Caco-2 (cell line): Measurements from ENCODE around the gene UCK1. TPM values are rescaled to one million over a fixed set of nuclear protein-coding genes. Genes with fewer than 3 reads are reported as not detected.
"Not testable (repeated sequence)": the region's sequence is repeated elsewhere in the genome, so short reads cannot be mapped to it uniquely, and the experiment has no call there.

Source experiments
- BruUV-seq: library from RNA; stranded (reverse); fragments of 400-500 nt; replicated peaks from 2 replicates; lab custom pipeline; 2021; lab: Mats Ljungman, UMichigan
- CTCF ChIA-PET: fragments of 300-600 bp; sonication (Branson Sonifier 250); formaldehyde crosslinking; loops from one replicate; lab custom pipeline; 2022; ENCODE audit warnings: antibody characterized with exemption; lab: Charles Lee
- POLR2A ChIA-PET: fragments of 300-600 bp; sonication (Branson Sonifier 250); formaldehyde crosslinking; loops from one replicate; lab custom pipeline; 2022; ENCODE audit warnings: antibody characterized with exemption; lab: Charles Lee
- DNase-seq, 2 experiments: peaks; one replicate each; pipeline versions ENCODE4 v3.0.0 to v3.0.0-alpha.2; 2020 to 2022
- H3K27me3 ChIP-seq: replicated peaks from 2 replicates; pipeline ENCODE4 v1.6.0; 2011; ENCODE audit warnings: low read length; ENCODE audit not compliant: control insufficient read depth, insufficient read depth
- H3K36me3 ChIP-seq: 2 replicates; pipeline ENCODE4 v1.5.1; 2011; ENCODE audit warnings: low read length; ENCODE audit not compliant: control insufficient read depth, insufficient read depth
- H3K4me1 ChIP-seq: fragments of 250-450 bp; sonication (Bioruptor Pico); 2 replicates; pipeline ENCODE4 v1.5.1; 2020; ENCODE audit warnings: mild to moderate bottlenecking
- H3K4me3 ChIP-seq: 2 replicates; pipeline ENCODE4 v1.5.1; 2011; ENCODE audit warnings: low read depth, mild to moderate bottlenecking, control low read depth, low read length
- H3K9me3 ChIP-seq: fragments of 250-450 bp; sonication (Bioruptor Pico); 2 replicates; pipeline ENCODE4 v1.5.1; 2020; ENCODE audit warnings: mild to moderate bottlenecking, moderate library complexity
- H3K27ac Mint-ChIP-seq: one replicate; pipeline ENCODE4 v1.8.0; 2022; ENCODE audit warnings: mixed read lengths; ENCODE audit not compliant: unreplicated experiment
- H3K27me3 Mint-ChIP-seq: one replicate; pipeline ENCODE4 v1.8.0; 2022; ENCODE audit warnings: mixed read lengths; ENCODE audit not compliant: insufficient read depth, unreplicated experiment
- H3K36me3 Mint-ChIP-seq: one replicate; pipeline ENCODE4 v1.8.0; 2022; ENCODE audit warnings: mild to moderate bottlenecking, mixed read lengths; ENCODE audit not compliant: insufficient read depth, unreplicated experiment
- H3K4me1 Mint-ChIP-seq: one replicate; pipeline ENCODE4 v1.8.0; 2022; ENCODE audit warnings: low read depth, mixed read lengths; ENCODE audit not compliant: unreplicated experiment
- H3K4me3 Mint-ChIP-seq: one replicate; pipeline ENCODE4 v1.8.0; 2022; ENCODE audit warnings: mild to moderate bottlenecking, moderate library complexity, mixed read lengths; ENCODE audit not compliant: unreplicated experiment
- H3K9me3 Mint-ChIP-seq: one replicate; pipeline ENCODE4 v1.8.0; 2022; ENCODE audit warnings: mixed read lengths; ENCODE audit not compliant: unreplicated experiment
- intact Hi-C: fragments of 100-400 bp; cut with micrococcal nuclease; formaldehyde crosslinking; loops from one replicate; pipeline ENCODE4 v1.10.0; 2022; ENCODE audit not compliant: unreplicated experiment
- total RNA-seq: library from RNA; stranded (reverse); gene quantifications from 2 replicates; pipeline ENCODE4 v1.2.3, GENCODE V29; 2022
- TF ChIP-seq, protein P1 (sequence below), 2 experiments: fragments of 200-600 bp in 1 of 2; IDR thresholded peaks; 1 replicate in 1 of 2; 2 replicates in 1 of 2; pipeline versions ENCODE4 v1.5.1 to v1.8.0; 2011 to 2022; ENCODE audit warnings: antibody characterized with exemption in 1 of 2, control low read depth in 1 of 2, inconsistent platforms in 1 of 2, low read depth in 1 of 2, low read length in 1 of 2, mild to moderate bottlenecking in 1 of 2, moderate library complexity in 1 of 2; ENCODE audit not compliant: insufficient read depth in 1 of 2, severe bottlenecking in 1 of 2, unreplicated experiment in 1 of 2

Gene UCK1
- total RNA-seq, 1 experiment from 2014 or later, result 25.7 TPM

DNA sequence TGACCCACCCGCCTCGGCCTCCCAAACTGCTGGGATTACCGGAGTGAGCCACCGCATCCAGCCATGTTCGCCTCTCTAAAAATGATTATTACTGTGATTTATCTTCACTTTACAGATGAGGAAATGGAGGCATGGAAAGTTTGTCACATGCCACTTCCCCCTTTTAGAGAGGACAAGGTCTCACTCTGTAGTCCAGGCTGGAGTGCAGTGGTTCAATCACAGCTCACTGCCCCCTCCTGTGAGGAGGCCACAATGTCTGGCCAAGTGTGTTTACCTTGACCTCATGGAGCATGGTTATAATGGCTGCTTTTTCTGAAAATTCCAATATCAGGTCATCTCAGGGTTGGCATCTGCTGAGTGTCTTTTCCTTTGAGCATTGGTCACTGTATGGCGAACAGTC, 21.0 kb upstream of the UCK1 start:
- no peak overlapping the region for H3K4me3 ChIP-seq
- ChIA-PET CTCF (interaction anchor here (0.5 kb wide), 1 partner anchor 8 kb away, joined by 7 read pairs; no protein-coding TSS in a partner anchor), POLR2A (no interaction called here)
- H3K27ac Mint-ChIP-seq, result no peak overlapping the region
- TF ChIP-seq, protein P1, sequence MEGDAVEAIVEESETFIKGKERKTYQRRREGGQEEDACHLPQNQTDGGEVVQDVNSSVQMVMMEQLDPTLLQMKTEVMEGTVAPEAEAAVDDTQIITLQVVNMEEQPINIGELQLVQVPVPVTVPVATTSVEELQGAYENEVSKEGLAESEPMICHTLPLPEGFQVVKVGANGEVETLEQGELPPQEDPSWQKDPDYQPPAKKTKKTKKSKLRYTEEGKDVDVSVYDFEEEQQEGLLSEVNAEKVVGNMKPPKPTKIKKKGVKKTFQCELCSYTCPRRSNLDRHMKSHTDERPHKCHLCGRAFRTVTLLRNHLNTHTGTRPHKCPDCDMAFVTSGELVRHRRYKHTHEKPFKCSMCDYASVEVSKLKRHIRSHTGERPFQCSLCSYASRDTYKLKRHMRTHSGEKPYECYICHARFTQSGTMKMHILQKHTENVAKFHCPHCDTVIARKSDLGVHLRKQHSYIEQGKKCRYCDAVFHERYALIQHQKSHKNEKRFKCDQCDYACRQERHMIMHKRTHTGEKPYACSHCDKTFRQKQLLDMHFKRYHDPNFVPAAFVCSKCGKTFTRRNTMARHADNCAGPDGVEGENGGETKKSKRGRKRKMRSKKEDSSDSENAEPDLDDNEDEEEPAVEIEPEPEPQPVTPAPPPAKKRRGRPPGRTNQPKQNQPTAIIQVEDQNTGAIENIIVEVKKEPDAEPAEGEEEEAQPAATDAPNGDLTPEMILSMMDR (IDR thresholded peaks at IDR 0.05; ENCODE audit: insufficient read depth in 1 of 2, low read depth in 1 of 2, low read length in 1 of 2, severe bottlenecking in 1 of 2, unreplicated experiment in 1 of 2), result no peak
- no peaks in the 10 kb centered on the region for H3K9me3 ChIP-seq
- intact Hi-C loops, result no loop called here
- H3K9me3 Mint-ChIP-seq, result no peaks in the 10 kb centered on the region
- H3K36me3 ChIP-seq, result no peaks in the 10 kb centered on the region; the same call in none of the 2 replicates
- peaks cover 7% of the 10 kb centered on the region for H3K36me3 Mint-ChIP-seq
- H3K4me3 Mint-ChIP-seq, result no peak overlapping the region
- DNase-seq, result no peak
- H3K4me1 ChIP-seq, result no peaks in the 10 kb centered on the region
- peaks cover 28% of the 10 kb centered on the region for H3K4me1 Mint-ChIP-seq
- peaks cover 4% of the 10 kb centered on the region for H3K27me3 Mint-ChIP-seq
- no peaks in the 10 kb centered on the region for H3K27me3 ChIP-seq
- no TSS peak for BruUV-seq

DNA sequence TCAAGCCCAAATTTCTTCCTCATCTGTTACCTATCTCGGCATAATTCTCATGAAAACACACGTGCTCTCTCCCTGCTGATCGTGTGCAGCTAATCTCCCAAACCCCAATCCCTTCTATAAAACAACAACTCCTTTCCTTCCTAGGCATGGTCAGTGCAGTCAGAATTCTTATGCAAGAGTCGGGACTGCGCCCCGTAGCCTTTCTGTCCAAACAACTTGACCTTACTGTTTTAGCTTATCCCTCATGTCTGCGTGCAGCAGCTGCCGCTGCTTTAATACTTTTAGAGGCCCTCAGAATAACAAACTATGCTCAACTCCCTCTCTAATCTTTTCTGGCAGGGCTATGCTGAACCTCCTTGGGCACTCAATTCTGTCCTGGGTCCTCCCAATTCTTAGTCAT, 19.4 kb upstream of the UCK1 start:
- H3K4me3 Mint-ChIP-seq, H3K27ac Mint-ChIP-seq, H3K27me3 ChIP-seq, H3K4me3 ChIP-seq, intact Hi-C loops, CTCF ChIA-PET, H3K9me3 Mint-ChIP-seq, H3K4me1 ChIP-seq, BruUV-seq, H3K36me3 Mint-ChIP-seq, H3K9me3 ChIP-seq, DNase-seq, H3K36me3 ChIP-seq, POLR2A ChIA-PET, H3K27me3 Mint-ChIP-seq: not testable (repeated sequence)
- H3K4me1 Mint-ChIP-seq, result peaks cover 28% of the 10 kb centered on the region

DNA sequence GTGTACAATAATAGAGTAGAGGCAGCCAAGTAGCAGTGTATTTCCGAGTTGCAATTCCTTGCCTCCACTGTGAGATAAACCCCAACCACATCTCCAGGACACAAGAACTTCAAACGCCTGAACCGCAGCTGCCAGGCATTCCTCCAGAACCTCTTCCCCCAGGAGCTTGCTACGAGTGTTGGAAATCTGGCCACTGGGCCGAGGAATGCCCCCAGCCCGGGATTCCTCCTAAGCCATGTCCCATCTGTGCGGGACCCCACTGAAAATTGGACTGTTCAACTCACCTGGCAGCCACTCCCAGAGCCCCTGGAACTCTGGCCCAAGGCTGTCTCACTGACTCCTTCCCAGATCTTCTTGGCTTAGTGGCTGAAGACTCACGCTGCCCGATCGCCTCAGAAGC, 18.1 kb upstream of the UCK1 start:
- H3K36me3 ChIP-seq, H3K9me3 ChIP-seq, POLR2A ChIA-PET, BruUV-seq, H3K27ac Mint-ChIP-seq, H3K4me3 Mint-ChIP-seq, H3K27me3 ChIP-seq, H3K9me3 Mint-ChIP-seq, H3K27me3 Mint-ChIP-seq, CTCF ChIA-PET, H3K4me3 ChIP-seq, intact Hi-C loops, H3K4me1 ChIP-seq, DNase-seq: not testable (repeated sequence)
- Mint-ChIP-seq H3K36me3 (peaks cover 12% of the 10 kb centered on the region), H3K4me1 (peaks cover 28% of the 10 kb centered on the region)

DNA sequence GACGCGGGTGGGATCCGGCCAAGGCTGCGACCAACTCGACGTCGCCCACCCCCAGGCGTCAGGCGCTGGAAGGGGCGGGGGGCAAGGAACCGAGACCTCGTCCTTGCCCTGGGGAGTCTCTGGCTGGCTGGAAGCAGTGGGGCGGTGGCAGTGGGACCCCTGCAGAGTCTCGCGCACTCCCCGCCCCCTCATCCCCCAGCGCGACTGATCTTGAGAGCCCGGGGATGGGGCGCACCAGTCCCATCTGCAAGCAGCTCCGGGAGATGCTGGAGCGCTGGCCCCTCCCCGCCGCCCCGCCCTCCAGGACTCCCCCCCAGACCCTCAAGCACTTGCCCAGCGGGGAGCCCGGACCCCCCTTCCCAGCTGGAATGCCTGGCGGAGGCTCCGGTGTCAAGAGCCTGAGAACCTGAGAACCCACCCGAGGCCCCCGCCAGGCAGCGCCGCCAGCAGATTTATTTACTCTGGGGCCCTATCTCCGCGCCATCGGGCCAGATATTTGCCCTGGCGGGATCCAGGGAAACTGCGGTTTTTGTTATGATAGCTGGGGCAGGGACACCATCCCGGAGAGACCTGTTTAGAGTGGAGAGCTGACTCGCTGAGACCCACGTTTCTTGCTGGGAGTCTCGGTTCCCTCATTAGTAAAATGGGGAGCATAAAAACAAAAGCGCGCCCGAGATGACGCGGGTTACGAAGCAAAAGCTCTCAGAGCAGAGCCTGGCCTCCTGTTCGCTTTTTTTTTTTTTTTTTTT, 15.4 kb upstream of the UCK1 start:
- Histone ChIP-seq H3K4me3 (peak overlapping the region; percentile 71), H3K4me1 (no peaks in the 10 kb centered on the region), H3K36me3 (no peaks in the 10 kb centered on the region), H3K9me3 (peaks cover 8% of the 10 kb centered on the region), H3K27me3 (no peaks in the 10 kb centered on the region)
- CTCF ChIA-PET, result interaction anchor here (0.6 to 2.4 kb wide), 4 partner anchors 15 to 196 kb away, joined by 3 to 8 read pairs (median 3); no protein-coding TSS in a partner anchor
- Mint-ChIP-seq H3K4me3 (peak overlapping the region; percentile 82), H3K27ac (peak overlapping the region; percentile 33), H3K9me3 (peaks cover 11% of the 10 kb centered on the region), H3K27me3 (peaks cover 4% of the 10 kb centered on the region), H3K4me1 (peaks cover 28% of the 10 kb centered on the region), H3K36me3 (peaks cover 12% of the 10 kb centered on the region)
- DNase-seq, result peak; percentile 68 to 71
- no TSS peak for BruUV-seq
- TF ChIP-seq, protein P1 (IDR thresholded peaks at IDR 0.05; ENCODE audit: insufficient read depth in 1 of 2, low read depth in 1 of 2, low read length in 1 of 2, severe bottlenecking in 1 of 2, unreplicated experiment in 1 of 2), result peak; percentile 32 to 34
- POLR2A ChIA-PET, result no interaction called here
- intact Hi-C loops, result no loop called here
